ENCODE measurements around the gene ADAMTSL1. TPM values are rescaled to one million over a fixed set of nuclear protein-coding genes. Genes with fewer than 3 reads are reported as not detected.

Gene ADAMTSL1
- 10.6 TPM for polyA plus RNA-seq (ENCODE audit: insufficient read length)

GRCh38 chr9:18473652-18474279, at the start of gene ADAMTSL1:
ADAMTSL1 (plus strand) TSS chr9:18474153; CDS start chr9:18474233, 80 bp downstream.
- no peak for DNase-seq (ENCODE audit: low read depth)

GRCh38 chr9:18427691-18428090, 46.3 kb upstream of the ADAMTSL1 start:
- DNase-seq (ENCODE audit: low read depth): no peak

- no peak for DNase-seq (ENCODE audit: low read depth)
These were observed 45.3 kb upstream of the ADAMTSL1 start for GRCh38 chr9:18428661-18429060.

GRCh38 chr9:18429070-18429469, 44.9 kb upstream of the ADAMTSL1 start:
- no peak for DNase-seq (ENCODE audit: low read depth)

- DNase-seq (ENCODE audit: low read depth): no peak
These were observed 40.3 kb upstream of the ADAMTSL1 start for GRCh38 chr9:18433620-18434019.

GRCh38 chr9:18437315-18438201, 36.4 kb upstream of the ADAMTSL1 start:
- DNase-seq (ENCODE audit: low read depth): no peak

GRCh38 chr9:18438300-18438925, 35.5 kb upstream of the ADAMTSL1 start:
- peak; percentile 39 for DNase-seq (ENCODE audit: low read depth)

- no peak for DNase-seq (ENCODE audit: low read depth)
These were observed 35.0 kb upstream of the ADAMTSL1 start for GRCh38 chr9:18438951-18439350.

GRCh38 chr9:18441261-18441660, 32.7 kb upstream of the ADAMTSL1 start:
- DNase-seq (ENCODE audit: low read depth): no peak

GRCh38 chr9:18442629-18443491, 31.1 kb upstream of the ADAMTSL1 start:
- DNase-seq (ENCODE audit: low read depth): peak; percentile 39

- DNase-seq (ENCODE audit: low read depth): no peak
These were observed 26.8 kb upstream of the ADAMTSL1 start for GRCh38 chr9:18447131-18447530.

GRCh38 chr9:18447541-18447940, 26.4 kb upstream of the ADAMTSL1 start:
- DNase-seq (ENCODE audit: low read depth): no peak

- DNase-seq (ENCODE audit: low read depth): no peak
These were observed 25.9 kb upstream of the ADAMTSL1 start for GRCh38 chr9:18448101-18448500.

- no peak for DNase-seq (ENCODE audit: low read depth)
These were observed 22.5 kb upstream of the ADAMTSL1 start for GRCh38 chr9:18451406-18451805.

GRCh38 chr9:18452276-18452675, 21.7 kb upstream of the ADAMTSL1 start:
- no peak for DNase-seq (ENCODE audit: low read depth)

GRCh38 chr9:18456624-18457237, 17.2 kb upstream of the ADAMTSL1 start:
- no peak for DNase-seq (ENCODE audit: low read depth)

GRCh38 chr9:18457510-18457909, 16.4 kb upstream of the ADAMTSL1 start:
- DNase-seq (ENCODE audit: low read depth): no peak

- no peak for DNase-seq (ENCODE audit: low read depth)
These were observed 13.9 kb upstream of the ADAMTSL1 start for GRCh38 chr9:18459962-18460584.

- DNase-seq (ENCODE audit: low read depth): no peak
These were observed 12.5 kb upstream of the ADAMTSL1 start for GRCh38 chr9:18461496-18461895.

GRCh38 chr9:18463991-18464390, 10.0 kb upstream of the ADAMTSL1 start:
- DNase-seq (ENCODE audit: low read depth): no peak

- no peak for DNase-seq (ENCODE audit: low read depth)
These were observed 7.9 kb upstream of the ADAMTSL1 start for GRCh38 chr9:18466101-18466500.
